NT2/D1 (cell line): ENCODE results near the gene PRSS50.

ENCODE experiments used
- SUZ12 ChIP-seq: IDR thresholded peaks from 2 replicates; pipeline ENCODE4 v1.6.1; 2011; ENCODE audit not compliant: insufficient read length, insufficient read depth; ENCODE audit errors: extremely low read depth
- YY1 ChIP-seq: IDR thresholded peaks from 2 replicates; pipeline ENCODE4 v1.6.1; 2011; ENCODE audit not compliant: insufficient read length, insufficient read depth
- ZNF274 ChIP-seq: IDR thresholded peaks from 2 replicates; pipeline ENCODE4 v1.6.1; 2011; ENCODE audit warnings: mild to moderate bottlenecking, low read depth, low read length

DNA sequence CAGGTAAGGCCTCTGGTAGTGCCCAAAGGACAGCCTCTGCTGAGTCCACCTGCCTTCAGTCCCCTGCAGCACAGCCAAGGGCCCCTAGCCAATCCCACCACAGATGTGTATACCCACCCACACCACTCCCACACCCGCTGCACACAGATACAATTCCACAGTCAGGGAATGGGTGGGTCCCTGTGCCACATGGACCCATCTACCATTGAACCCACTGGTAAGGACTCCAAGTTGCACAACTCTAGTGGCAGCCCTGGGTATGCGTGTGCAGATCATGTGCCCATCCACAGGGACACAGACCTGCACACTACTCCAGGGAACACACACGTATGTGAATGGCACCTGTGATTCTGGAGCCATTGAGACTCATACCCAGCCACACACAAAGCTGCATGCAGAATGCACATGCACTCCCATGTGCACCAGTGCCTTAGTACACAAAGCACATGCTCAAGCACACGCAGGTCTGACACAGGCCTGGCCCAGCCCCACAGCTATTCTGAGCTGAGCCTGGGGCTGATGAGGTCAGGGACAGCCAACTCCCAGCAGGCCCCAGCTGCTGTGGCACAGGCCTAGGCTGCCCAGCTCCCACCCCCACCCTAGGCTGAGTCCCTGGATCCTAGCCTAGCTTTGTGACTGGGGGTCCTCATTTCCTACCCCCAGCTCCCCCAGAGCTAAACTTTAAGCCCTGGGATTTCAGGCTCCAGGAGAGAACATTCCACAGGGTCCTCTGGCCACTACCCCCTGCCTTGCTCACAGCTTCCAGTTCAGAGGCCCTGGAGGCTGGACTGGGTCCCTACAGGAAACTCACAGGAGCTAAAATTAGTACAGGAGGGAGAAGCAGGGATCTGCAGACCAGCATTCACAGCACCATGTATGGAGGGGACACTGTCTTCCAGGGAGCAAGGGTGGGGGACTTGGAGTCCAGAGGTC, 21.4 kb downstream of the PRSS50 start:
- TF ChIP-seq YY1 (no peak), SUZ12 (no peak), ZNF274 (no peak)
